HEK293 (cell line): ENCODE measurements around the gene STN1.
A peak's percentile ranks its signal among the peaks of the same experiment; 100 is the strongest.

Experiments used
- CTCF ChIA-PET: fragments of 350-600 bp; formaldehyde crosslinking; extraction: SDS; loops from one replicate; lab custom pipeline; 2021; ENCODE audit warnings: antibody characterized with exemption; lab: Yijun Ruan, JAX
- POLR2A ChIA-PET: fragments of 300-600 bp; formaldehyde crosslinking; extraction: SDS; loops from one replicate; lab custom pipeline; 2020; ENCODE audit warnings: antibody characterized with exemption, inconsistent platforms; lab: Yijun Ruan, JAX
- H3K27ac ChIP-seq: fragments of 200-500 bp; sonication (Bioruptor generic); 2 replicates; pipeline ENCODE4 v1.5.1; 2014; ENCODE audit warnings: low read depth, low read length, control low read depth, inconsistent platforms; ENCODE audit errors: extremely low read depth
- H3K36me3 ChIP-seq, 2 experiments: fragments of 200-500 bp in 1 of 2; sonication (Bioruptor generic) in 1 of 2; 1 replicate in 1 of 2; 2 replicates in 1 of 2; pipeline ENCODE4 v1.5.1; 2014 to 2017; ENCODE audit warnings: inconsistent platforms in 2 of 2, low read length in 2 of 2; ENCODE audit not compliant: control insufficient read depth in 2 of 2, insufficient read depth in 1 of 2
- H3K4me1 ChIP-seq: fragments of 200-500 bp; sonication (Bioruptor generic); 2 replicates; pipeline ENCODE4 v1.5.1; 2014; ENCODE audit warnings: mild to moderate bottlenecking, low read length, inconsistent platforms; ENCODE audit not compliant: control insufficient read depth, insufficient read depth
- H3K4me3 ChIP-seq: 2 replicates; pipeline ENCODE4 v1.5.1; 2011; ENCODE audit warnings: low read depth, mild to moderate bottlenecking, control low read depth, low read length, moderate library complexity
- H3K9me3 ChIP-seq: fragments of 200-500 bp; sonication (Bioruptor generic); 2 replicates; pipeline ENCODE4 v1.5.1; 2014; ENCODE audit warnings: low read depth, low read length, inconsistent platforms; ENCODE audit not compliant: control insufficient read depth, insufficient read depth
- BCL11B ChIP-seq: fragments of 450-650 bp; formaldehyde crosslinking; IDR thresholded peaks from 2 replicates; pipeline ENCODE4 v1.5.1; 2016; ENCODE audit warnings: low read depth, missing biosample characterization, missing genetic modification characterization
- BCL6B ChIP-seq: fragments of 450-650 bp; formaldehyde crosslinking; IDR thresholded peaks from 2 replicates; pipeline ENCODE4 v1.5.1; 2017; ENCODE audit warnings: missing biosample characterization, missing genetic modification characterization
- GLI4 ChIP-seq: fragments of 450-650 bp; formaldehyde crosslinking; IDR thresholded peaks from 2 replicates; pipeline ENCODE4 v1.5.1; 2016; ENCODE audit warnings: missing biosample characterization, missing genetic modification characterization
- HOXC10 ChIP-seq: sonication (generic); formaldehyde crosslinking; IDR thresholded peaks from 2 replicates; pipeline ENCODE4 v1.8.1; 2023; ENCODE audit warnings: mild to moderate bottlenecking, missing genetic modification reagents
- REPIN1 ChIP-seq: fragments of 450-650 bp; formaldehyde crosslinking; IDR thresholded peaks from 2 replicates; pipeline ENCODE4 v1.5.1; 2017; ENCODE audit warnings: missing biosample characterization, missing genetic modification characterization, low read depth
- REST ChIP-seq: fragments of 450-650 bp; formaldehyde crosslinking; IDR thresholded peaks from 2 replicates; pipeline ENCODE4 v1.5.1; 2016; ENCODE audit warnings: missing biosample characterization, missing genetic modification characterization
- ZBTB49 ChIP-seq: fragments of 450-650 bp; formaldehyde crosslinking; IDR thresholded peaks from 2 replicates; pipeline ENCODE4 v1.5.1; 2016; ENCODE audit warnings: missing biosample characterization, missing genetic modification characterization, low read depth
- ZFP37 ChIP-seq: fragments of 450-650 bp; formaldehyde crosslinking; IDR thresholded peaks from 2 replicates; pipeline ENCODE4 v1.5.1; 2016; ENCODE audit warnings: missing biosample characterization, missing genetic modification characterization
- ZNF10 ChIP-seq: fragments of 450-650 bp; formaldehyde crosslinking; IDR thresholded peaks from 2 replicates; pipeline ENCODE4 v1.5.1; 2017; ENCODE audit warnings: missing biosample characterization, missing genetic modification characterization
- ZNF112 ChIP-seq: fragments of 450-650 bp; formaldehyde crosslinking; IDR thresholded peaks from 2 replicates; pipeline ENCODE4 v1.5.0; 2017; ENCODE audit warnings: missing biosample characterization, missing genetic modification characterization
- ZNF302 ChIP-seq: fragments of 450-650 bp; formaldehyde crosslinking; IDR thresholded peaks from 2 replicates; pipeline ENCODE4 v1.5.1; 2016; ENCODE audit warnings: missing biosample characterization, missing genetic modification characterization, low read depth
- ZNF416 ChIP-seq: fragments of 450-650 bp; formaldehyde crosslinking; IDR thresholded peaks from 2 replicates; pipeline ENCODE4 v1.5.1; 2016; ENCODE audit warnings: missing biosample characterization, missing genetic modification characterization
- ZNF449 ChIP-seq: fragments of 450-650 bp; formaldehyde crosslinking; IDR thresholded peaks from 2 replicates; pipeline ENCODE4 v1.5.1; 2017; ENCODE audit warnings: missing biosample characterization, mild to moderate bottlenecking, missing genetic modification characterization, moderate library complexity
- ZNF501 ChIP-seq: fragments of 450-650 bp; formaldehyde crosslinking; IDR thresholded peaks from 2 replicates; pipeline ENCODE4 v1.5.1; 2016; ENCODE audit warnings: missing biosample characterization, missing genetic modification characterization
- ZNF560 ChIP-seq: fragments of 450-650 bp; formaldehyde crosslinking; IDR thresholded peaks from 2 replicates; pipeline ENCODE4 v1.5.1; 2017; ENCODE audit warnings: missing biosample characterization, missing genetic modification characterization, borderline replicate concordance
- ZNF561 ChIP-seq: fragments of 450-650 bp; IDR thresholded peaks from 2 replicates; pipeline ENCODE4 v1.5.1; 2018; ENCODE audit warnings: missing biosample characterization, missing genetic modification characterization, borderline replicate concordance
- ZNF76 ChIP-seq: fragments of 450-650 bp; formaldehyde crosslinking; IDR thresholded peaks from 2 replicates; pipeline ENCODE4; 2016; ENCODE audit warnings: low read depth, missing biosample characterization, missing genetic modification characterization, borderline replicate concordance
- ZNF792 ChIP-seq: fragments of 450-650 bp; formaldehyde crosslinking; IDR thresholded peaks from 2 replicates; pipeline ENCODE4 v1.5.1; 2016; ENCODE audit warnings: missing biosample characterization, missing genetic modification characterization

The STN1 gene

GRCh38 chr10:103859161-103860086 is 58.6 kb downstream of the STN1 start (continued):
- 0 out of 2 replicates have a peak, but pooled peaks have one; percentile 26 for TF ChIP-seq REST (tag by site-specific recombination)

- Histone ChIP-seq H3K4me3 (no peak overlapping the region), H3K9me3 (no peaks in the 10 kb centered on the region), H3K4me1 (peaks cover 4% of the 10 kb centered on the region; the same call in 1 of the 2 replicates), H3K36me3 (no peaks in the 10 kb centered on the region), H3K27ac (no peak overlapping the region)
- CTCF ChIA-PET, result interaction anchor here (0.6 to 8.2 kb wide), 11 partner anchors 10 to 253 kb away, joined by 3 to 90 read pairs (median 6); no protein-coding TSS in a partner anchor
- TF ChIP-seq BCL6B (tag by site-specific recombination) (no peak), HOXC10 (CRISPR knock-in tag) (no peak), ZNF302 (no peak), ZNF10 (tag by site-specific recombination) (no peak), ZNF561 (tag by site-specific recombination) (no peak), ZNF76 (tag by site-specific recombination) (no peak), BCL11B (tag by site-specific recombination) (no peak), ZNF792 (tag by site-specific recombination) (no peak), GLI4 (tag by site-specific recombination) (no peak), ZNF560 (tag by site-specific recombination) (no peak), REPIN1 (no peak), ZNF449 (tag by site-specific recombination) (no peak), ZBTB49 (tag by site-specific recombination) (no peak), ZNF501 (tag by site-specific recombination) (no peak), ZNF112 (tag by site-specific recombination) (no peak), ZNF416 (no peak), ZFP37 (tag by site-specific recombination) (no peak)
- POLR2A ChIA-PET, result no interaction called here
These were observed 59.6 kb downstream of the STN1 start for GRCh38 chr10:103858360-103858759.
